Parathyroid adenoma (tissue), 2 donors: ENCODE results near the gene SRSF8.

Experiments
- H2AFZ ChIP-seq: fragments of 300-600 bp; sonication (generic); one replicate; pipeline ENCODE4 v1.7.0; 2017; ENCODE audit warnings: antibody characterized with exemption, mild to moderate bottlenecking
- H3K27ac ChIP-seq: fragments of 300-600 bp; sonication (generic); one replicate; pipeline ENCODE4 v1.7.0; 2017
- H3K27me3 ChIP-seq: fragments of 300-600 bp; sonication (generic); one replicate; pipeline ENCODE4 v1.7.0; 2017; ENCODE audit warnings: low read length; ENCODE audit not compliant: control insufficient read depth, insufficient read depth
- H3K36me3 ChIP-seq: fragments of 300-600 bp; sonication (generic); one replicate; pipeline ENCODE4 v1.7.0; 2017; ENCODE audit warnings: low read length; ENCODE audit not compliant: control insufficient read depth, insufficient read depth
- H3K4me1 ChIP-seq: fragments of 300-600 bp; sonication (generic); one replicate; pipeline ENCODE4 v1.7.0; 2017; ENCODE audit warnings: control low read depth
- H3K4me2 ChIP-seq: fragments of 300-600 bp; sonication (generic); one replicate; pipeline ENCODE4 v1.7.0; 2017; ENCODE audit warnings: low read length
- H3K4me3 ChIP-seq: fragments of 300-600 bp; sonication (generic); one replicate; pipeline ENCODE4 v1.7.0; 2017; ENCODE audit warnings: low read depth, low read length
- H3K79me2 ChIP-seq: fragments of 300-600 bp; sonication (generic); one replicate; pipeline ENCODE4 v1.7.0; 2017; ENCODE audit warnings: control low read depth
- H3K9ac ChIP-seq: fragments of 300-600 bp; sonication (generic); one replicate; pipeline ENCODE4 v1.7.0; 2017; ENCODE audit warnings: mild to moderate bottlenecking
- H3K9me3 ChIP-seq: fragments of 300-600 bp; sonication (generic); one replicate; pipeline ENCODE4 v1.7.0; 2017; ENCODE audit warnings: low read length; ENCODE audit not compliant: control insufficient read depth
- TF ChIP-seq, protein P1 (sequence below): fragments of 300-600 bp; sonication (generic); IDR thresholded peaks from one replicate; pipeline ENCODE4 v1.7.0; 2017; ENCODE audit warnings: antibody characterized with exemption, mild to moderate bottlenecking
- donor health status: primary hyperparathyroidism.

Gene SRSF8

DNA sequence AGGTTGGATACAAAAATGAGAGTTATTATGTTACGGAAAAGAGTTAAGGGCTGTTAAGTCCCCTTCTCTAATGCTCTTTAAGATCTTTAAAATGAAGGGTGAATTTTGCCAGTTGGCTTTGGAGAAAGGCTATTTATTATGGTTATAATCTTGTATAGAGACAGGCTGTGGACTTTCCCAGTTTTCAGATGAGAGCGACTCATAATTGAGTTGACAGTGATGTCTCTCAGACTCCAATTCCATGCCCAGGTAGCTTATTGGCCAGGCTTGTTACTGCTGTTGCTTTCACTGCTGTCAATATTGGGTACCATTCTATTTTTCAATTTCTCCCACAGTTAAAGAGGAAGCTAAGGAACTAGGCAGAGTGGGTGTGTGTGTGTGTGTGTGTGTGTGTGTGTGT is 36.0 kb downstream of the SRSF8 start:
- Histone ChIP-seq H3K27ac (peak overlapping the region; percentile 72), H3K4me1 (peaks cover 24% of the 10 kb centered on the region)

DNA sequence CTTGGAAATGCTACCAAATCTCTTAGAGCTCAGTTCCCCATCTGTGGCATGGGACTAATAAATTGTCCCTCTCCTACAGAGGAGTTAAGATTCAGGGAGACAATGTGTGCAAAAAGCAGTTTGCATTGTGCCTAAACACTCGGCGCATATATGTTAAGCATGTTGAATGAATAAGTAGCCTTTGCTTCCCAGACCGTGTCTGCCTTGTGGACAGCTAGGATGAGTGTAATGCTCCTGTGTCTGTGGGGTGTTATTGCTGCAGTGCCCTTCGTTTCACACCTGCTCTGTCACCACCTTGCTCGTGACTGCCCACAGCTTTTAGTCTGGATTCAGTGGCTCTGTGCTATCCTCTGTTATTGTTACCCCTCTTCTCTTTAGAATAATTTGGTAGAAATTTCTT is 37.0 kb downstream of the SRSF8 start:
- H2AFZ ChIP-seq, result peak overlapping the region; percentile 50
- H3K4me2 ChIP-seq, result no peak overlapping the region
- H3K9me3 ChIP-seq, result no peaks in the 10 kb centered on the region
- TF ChIP-seq, protein P1, sequence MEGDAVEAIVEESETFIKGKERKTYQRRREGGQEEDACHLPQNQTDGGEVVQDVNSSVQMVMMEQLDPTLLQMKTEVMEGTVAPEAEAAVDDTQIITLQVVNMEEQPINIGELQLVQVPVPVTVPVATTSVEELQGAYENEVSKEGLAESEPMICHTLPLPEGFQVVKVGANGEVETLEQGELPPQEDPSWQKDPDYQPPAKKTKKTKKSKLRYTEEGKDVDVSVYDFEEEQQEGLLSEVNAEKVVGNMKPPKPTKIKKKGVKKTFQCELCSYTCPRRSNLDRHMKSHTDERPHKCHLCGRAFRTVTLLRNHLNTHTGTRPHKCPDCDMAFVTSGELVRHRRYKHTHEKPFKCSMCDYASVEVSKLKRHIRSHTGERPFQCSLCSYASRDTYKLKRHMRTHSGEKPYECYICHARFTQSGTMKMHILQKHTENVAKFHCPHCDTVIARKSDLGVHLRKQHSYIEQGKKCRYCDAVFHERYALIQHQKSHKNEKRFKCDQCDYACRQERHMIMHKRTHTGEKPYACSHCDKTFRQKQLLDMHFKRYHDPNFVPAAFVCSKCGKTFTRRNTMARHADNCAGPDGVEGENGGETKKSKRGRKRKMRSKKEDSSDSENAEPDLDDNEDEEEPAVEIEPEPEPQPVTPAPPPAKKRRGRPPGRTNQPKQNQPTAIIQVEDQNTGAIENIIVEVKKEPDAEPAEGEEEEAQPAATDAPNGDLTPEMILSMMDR, result no peak
- H3K4me1 ChIP-seq, result peaks cover 24% of the 10 kb centered on the region
- H3K79me2 ChIP-seq, result peaks cover 7% of the 10 kb centered on the region
- no peak overlapping the region for H3K4me3 ChIP-seq
- no peak overlapping the region for H3K9ac ChIP-seq
- peak overlapping the region; percentile 72 for H3K27ac ChIP-seq
- H3K36me3 ChIP-seq, result no peaks in the 10 kb centered on the region
- H3K27me3 ChIP-seq, result no peaks in the 10 kb centered on the region

More for the DNA sequence above, 36.0 kb downstream of the SRSF8 start:
- Histone ChIP-seq H2AFZ (peak overlapping the region; percentile 50), H3K9me3 (no peaks in the 10 kb centered on the region), H3K79me2 (peaks cover 16% of the 10 kb centered on the region), H3K36me3 (no peaks in the 10 kb centered on the region), H3K4me2 (no peak overlapping the region), H3K4me3 (no peak overlapping the region), H3K9ac (no peak overlapping the region), H3K27me3 (no peaks in the 10 kb centered on the region)
- TF ChIP-seq, protein P1, result no peak

- no peaks in the 10 kb centered on the region for H3K27me3 ChIP-seq
- peaks cover 24% of the 10 kb centered on the region for H3K4me1 ChIP-seq
- H3K27ac ChIP-seq, result peak overlapping the region; percentile 72
- peaks cover 2% of the 10 kb centered on the region for H3K79me2 ChIP-seq
- H3K36me3 ChIP-seq, result no peaks in the 10 kb centered on the region
- TF ChIP-seq, protein P1, result no peak
- no peak overlapping the region for H3K4me3 ChIP-seq
- no peak overlapping the region for H3K9ac ChIP-seq
- H3K4me2 ChIP-seq, result no peak overlapping the region
- H3K9me3 ChIP-seq, result no peaks in the 10 kb centered on the region
- peak overlapping the region; percentile 50 for H2AFZ ChIP-seq
Observed at GRCh38 chr11:95104121-95104830, 37.6 kb downstream of the SRSF8 start.

GRCh38 chr11:95104856-95105255 is 38.1 kb downstream of the SRSF8 start:
- no peak overlapping the region for H3K27ac ChIP-seq
- no peak overlapping the region for H3K4me2 ChIP-seq
- no peaks in the 10 kb centered on the region for H3K9me3 ChIP-seq
- H3K36me3 ChIP-seq, result no peaks in the 10 kb centered on the region
- H3K27me3 ChIP-seq, result no peaks in the 10 kb centered on the region
- peaks cover 24% of the 10 kb centered on the region for H3K4me1 ChIP-seq
- TF ChIP-seq, protein P1, result no peak
- no peak overlapping the region for H2AFZ ChIP-seq
- H3K9ac ChIP-seq, result no peak overlapping the region
- H3K4me3 ChIP-seq, result no peak overlapping the region
- peaks cover 2% of the 10 kb centered on the region for H3K79me2 ChIP-seq

DNA sequence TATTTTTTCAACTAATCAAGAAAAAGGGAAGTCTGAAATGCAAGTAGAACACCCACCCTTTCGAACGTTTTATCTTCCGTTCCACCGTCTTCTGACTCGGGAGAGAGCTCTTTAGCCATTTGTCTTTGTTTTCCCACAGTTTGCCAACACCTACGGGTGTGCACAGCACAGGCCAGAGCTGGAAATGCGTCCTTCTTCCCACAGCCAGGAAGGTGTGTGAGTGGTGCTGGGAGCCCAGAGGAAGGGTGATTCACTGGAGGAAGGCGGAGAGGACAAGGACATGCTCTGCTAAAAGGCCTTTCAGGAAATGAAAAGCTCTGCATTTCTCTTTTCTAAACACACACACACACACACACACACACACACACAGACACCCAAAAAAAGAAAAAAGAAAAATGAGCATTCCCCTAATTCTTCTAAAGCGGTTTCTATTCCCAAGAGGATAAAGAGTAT is 41.5 kb downstream of the SRSF8 start:
- TF ChIP-seq, protein P1, result no peak
- no peak overlapping the region for H3K9ac ChIP-seq
- peak overlapping the region; percentile 90 for H3K27ac ChIP-seq
- peak overlapping the region; percentile 70 for H2AFZ ChIP-seq
- H3K79me2 ChIP-seq, result no peaks in the 10 kb centered on the region
- H3K27me3 ChIP-seq, result no peaks in the 10 kb centered on the region
- H3K4me1 ChIP-seq, result peaks cover 21% of the 10 kb centered on the region
- no peaks in the 10 kb centered on the region for H3K9me3 ChIP-seq
- H3K4me3 ChIP-seq, result no peak overlapping the region
- peak overlapping the region; percentile 26 for H3K4me2 ChIP-seq
- H3K36me3 ChIP-seq, result no peaks in the 10 kb centered on the region
